Neural progenitor cell (in vitro differentiated cells): ENCODE data around the gene NEMP1. TPM values are rescaled to one million over a fixed set of nuclear protein-coding genes. Genes with fewer than 3 reads are reported as not detected.
A peak's percentile ranks its signal among the peaks of the same experiment; 100 is the strongest.

Experiments used
- DNase-seq: peaks from one replicate; pipeline ENCODE4 v3.0.0-alpha.2; 2016; ENCODE audit warnings: low spot score
- H2AFZ ChIP-seq: fragments of 200-600 bp; sonication (generic); replicated peaks from 2 replicates; pipeline ENCODE4 v1.6.1; 2016; ENCODE audit warnings: antibody characterized with exemption
- H3F3A ChIP-seq: fragments of 200-600 bp; sonication (generic); 2 replicates; pipeline ENCODE4 v1.6.1; 2016; ENCODE audit warnings: antibody characterized with exemption, low read depth
- H3K27ac ChIP-seq: fragments of 200-600 bp; sonication (generic); 2 replicates; pipeline ENCODE4 v1.5.1; 2016; ENCODE audit warnings: mild to moderate bottlenecking
- H3K27me3 ChIP-seq: fragments of 200-600 bp; sonication (generic); 2 replicates; pipeline ENCODE4 v1.6.1; 2016; ENCODE audit warnings: mild to moderate bottlenecking, moderate library complexity
- H3K36me3 ChIP-seq: fragments of 200-600 bp; sonication (generic); 2 replicates; pipeline ENCODE4 v1.5.1; 2016
- H3K4me1 ChIP-seq: fragments of 200-600 bp; sonication (generic); 2 replicates; pipeline ENCODE4 v1.6.1; 2016; ENCODE audit warnings: mixed run types
- H3K4me2 ChIP-seq: fragments of 200-600 bp; sonication (generic); 2 replicates; pipeline ENCODE4 v1.6.1; 2016
- H3K4me3 ChIP-seq: fragments of 200-600 bp; sonication (generic); 2 replicates; pipeline ENCODE4 v1.5.1; 2016
- H3K79me2 ChIP-seq: fragments of 200-600 bp; sonication (generic); 2 replicates; pipeline ENCODE4 v1.6.1; 2016; ENCODE audit warnings: low read depth
- H3K9ac ChIP-seq: fragments of 200-600 bp; sonication (generic); 2 replicates; pipeline ENCODE4 v1.6.1; 2016
- H3K9me3 ChIP-seq: fragments of 200-600 bp; sonication (generic); 2 replicates; pipeline ENCODE4 v1.5.1; 2016; ENCODE audit warnings: low read depth
- H4K20me1 ChIP-seq: fragments of 200-600 bp; sonication (generic); 2 replicates; pipeline ENCODE4 v1.6.1; 2016; ENCODE audit warnings: low read depth
- H3K27ac Mint-ChIP-seq: 3 replicates; pipeline ENCODE4 v1.8.0; 2021; ENCODE audit warnings: mixed read lengths
- H3K27me3 Mint-ChIP-seq: 2 replicates; pipeline ENCODE4 v1.8.0; 2022; ENCODE audit warnings: low read depth, mild to moderate bottlenecking, inconsistent platforms, moderate library complexity, mixed read lengths; ENCODE audit not compliant: insufficient read depth
- H3K36me3 Mint-ChIP-seq: 3 replicates; pipeline ENCODE4 v1.8.0; 2021; ENCODE audit warnings: mixed read lengths
- H3K4me1 Mint-ChIP-seq: 3 replicates; pipeline ENCODE4 v1.8.0; 2021; ENCODE audit warnings: mixed read lengths
- H3K4me3 Mint-ChIP-seq: 3 replicates; pipeline ENCODE4 v1.8.0; 2021; ENCODE audit warnings: mild to moderate bottlenecking, moderate library complexity, mixed read lengths
- H3K9me3 Mint-ChIP-seq: 3 replicates; pipeline ENCODE4 v1.8.0; 2020; ENCODE audit warnings: mixed read lengths
- CTCF ChIP-seq: fragments of 200-600 bp; sonication (generic); IDR thresholded peaks from 2 replicates; pipeline ENCODE4 v1.5.1; 2017; ENCODE audit warnings: antibody characterized with exemption, mild to moderate bottlenecking
- EZH2 ChIP-seq: fragments of 200-600 bp; sonication (generic); IDR thresholded peaks from 2 replicates; pipeline ENCODE4 v1.6.1; 2017; ENCODE audit warnings: antibody characterized with exemption, mild to moderate bottlenecking, moderate library complexity
- EZH2phosphoT487 ChIP-seq: fragments of 200-600 bp; sonication (generic); IDR thresholded peaks from 2 replicates; pipeline ENCODE4 v1.6.1; 2017; ENCODE audit warnings: antibody characterized with exemption
- total RNA-seq: library from RNA; depleted of rRNA; stranded (reverse); fragments of >200 nt; gene quantifications from 2 replicates; pipeline ENCODE4 v1.2.3, GENCODE V29; 2015; ENCODE audit warnings: low replicate concordance

The NEMP1 gene
- total RNA-seq, 1 donor from 2014 or later: 72.0 TPM

- Mint-ChIP-seq H3K9me3 (no peaks in the 10 kb centered on the region), H3K36me3 (peaks cover 20% of the 10 kb centered on the region), H3K27me3 (peaks cover 11% of the 10 kb centered on the region), H3K27ac (peak overlapping the region; percentile 70), H3K4me3 (peak overlapping the region; percentile 95), H3K4me1 (peaks cover 68% of the 10 kb centered on the region)
- TF ChIP-seq EZH2phosphoT487 (no peak), EZH2 (no peak), CTCF (no peak)
- Histone ChIP-seq H3K27me3 (no peaks in the 10 kb centered on the region), H2AFZ (no peak overlapping the region), H3K4me3 (peak overlapping the region; percentile 63), H3K79me2 (peaks cover 28% of the 10 kb centered on the region), H3K9ac (no peak overlapping the region), H3K27ac (no peak overlapping the region), H3K9me3 (no peaks in the 10 kb centered on the region), H4K20me1 (peaks cover 38% of the 10 kb centered on the region), H3K4me1 (peaks cover 28% of the 10 kb centered on the region), H3K4me2 (peak overlapping the region; percentile 96), H3F3A (peaks cover 43% of the 10 kb centered on the region), H3K36me3 (no peaks in the 10 kb centered on the region)
- no peak for DNase-seq
Measured at GRCh38 chr12:57090490-57090889, 11.9 kb upstream of the NEMP1 start.

GRCh38 chr12:57089271-57090245, 11.0 kb upstream of the NEMP1 start:
- H3K4me2 ChIP-seq: peak overlapping the region; percentile 96
- H3F3A ChIP-seq: peaks cover 49% of the 10 kb centered on the region
- H3K9me3 ChIP-seq: no peaks in the 10 kb centered on the region
- Mint-ChIP-seq H3K4me3 (peak overlapping the region; percentile 95), H3K27me3 (peaks cover 7% of the 10 kb centered on the region), H3K9me3 (no peaks in the 10 kb centered on the region), H3K27ac (peak overlapping the region; percentile 55), H3K4me1 (peaks cover 67% of the 10 kb centered on the region), H3K36me3 (peaks cover 15% of the 10 kb centered on the region)
- peaks cover 29% of the 10 kb centered on the region for H3K4me1 ChIP-seq
- peak overlapping the region; percentile 0 for H3K9ac ChIP-seq
- no peak overlapping the region for H3K27ac ChIP-seq
- no peak for TF ChIP-seq EZH2
- peaks cover 28% of the 10 kb centered on the region for H3K79me2 ChIP-seq
- no peaks in the 10 kb centered on the region for H3K36me3 ChIP-seq
- peak overlapping the region; percentile 63 for H3K4me3 ChIP-seq
- no peak overlapping the region for H2AFZ ChIP-seq
- no peaks in the 10 kb centered on the region for H3K27me3 ChIP-seq
- H4K20me1 ChIP-seq: peaks cover 38% of the 10 kb centered on the region
- DNase-seq: peak; percentile 64

GRCh38 chr12:57088354-57089270, 10.0 kb upstream of the NEMP1 start, which contains the start of gene NAB2:
Gene NAB2 (plus strand): TSS chr12:57089114. CDS start chr12:57089272, 158 bp downstream.
- Histone ChIP-seq H3K4me2 (peak within 1 kb of the TSS; percentile 96), H3K9ac (peak within 1 kb of the TSS; percentile 0), H3K4me3 (peak within 1 kb of the TSS; percentile 74), H3K27me3 (no peaks in the 10 kb centered on the region), H3K4me1 (peaks cover 21% of the 10 kb centered on the region), H3K36me3 (no peaks in the 10 kb centered on the region), H3K27ac (peak within 1 kb of the TSS; percentile 85), H3F3A (peaks cover 50% of the 10 kb centered on the region), H4K20me1 (peaks cover 37% of the 10 kb centered on the region), H3K9me3 (no peaks in the 10 kb centered on the region), H3K79me2 (peaks cover 28% of the 10 kb centered on the region), H2AFZ (peak within 1 kb of the TSS; percentile 1)
- peak; percentile 98 for DNase-seq
- no peaks in the 10 kb centered on the region for H3K9me3 Mint-ChIP-seq
- H3K36me3 Mint-ChIP-seq: peaks cover 15% of the 10 kb centered on the region
- H3K4me1 Mint-ChIP-seq: peaks cover 59% of the 10 kb centered on the region
- H3K27ac Mint-ChIP-seq: peak within 1 kb of the TSS; percentile 98
- peaks cover 7% of the 10 kb centered on the region for H3K27me3 Mint-ChIP-seq
- peak within 1 kb of the TSS; percentile 95 for H3K4me3 Mint-ChIP-seq
- TF ChIP-seq EZH2 (peak; percentile 28), CTCF (no peak), EZH2phosphoT487 (no peak)
